A673 (cell line): Measurements from ENCODE around the gene CCDC57.

Source experiments
- CTCF ChIP-seq: fragments of 300-800, 200-600 bp; sonication (generic); conservative IDR thresholded peaks from 2 replicates; pipeline ENCODE4 v1.5.1; 2017; ENCODE audit warnings: low read depth, mild to moderate bottlenecking, antibody characterized with exemption, low read length, moderate library complexity, mixed read lengths
- EZH2 ChIP-seq: fragments of 200-600 bp; sonication (generic); IDR thresholded peaks from 2 replicates; pipeline ENCODE4 v1.6.1; 2017; ENCODE audit warnings: borderline replicate concordance, low read depth, mild to moderate bottlenecking, mixed read lengths, antibody characterized with exemption, low read length; ENCODE audit not compliant: poor library complexity, severe bottlenecking

DNA sequence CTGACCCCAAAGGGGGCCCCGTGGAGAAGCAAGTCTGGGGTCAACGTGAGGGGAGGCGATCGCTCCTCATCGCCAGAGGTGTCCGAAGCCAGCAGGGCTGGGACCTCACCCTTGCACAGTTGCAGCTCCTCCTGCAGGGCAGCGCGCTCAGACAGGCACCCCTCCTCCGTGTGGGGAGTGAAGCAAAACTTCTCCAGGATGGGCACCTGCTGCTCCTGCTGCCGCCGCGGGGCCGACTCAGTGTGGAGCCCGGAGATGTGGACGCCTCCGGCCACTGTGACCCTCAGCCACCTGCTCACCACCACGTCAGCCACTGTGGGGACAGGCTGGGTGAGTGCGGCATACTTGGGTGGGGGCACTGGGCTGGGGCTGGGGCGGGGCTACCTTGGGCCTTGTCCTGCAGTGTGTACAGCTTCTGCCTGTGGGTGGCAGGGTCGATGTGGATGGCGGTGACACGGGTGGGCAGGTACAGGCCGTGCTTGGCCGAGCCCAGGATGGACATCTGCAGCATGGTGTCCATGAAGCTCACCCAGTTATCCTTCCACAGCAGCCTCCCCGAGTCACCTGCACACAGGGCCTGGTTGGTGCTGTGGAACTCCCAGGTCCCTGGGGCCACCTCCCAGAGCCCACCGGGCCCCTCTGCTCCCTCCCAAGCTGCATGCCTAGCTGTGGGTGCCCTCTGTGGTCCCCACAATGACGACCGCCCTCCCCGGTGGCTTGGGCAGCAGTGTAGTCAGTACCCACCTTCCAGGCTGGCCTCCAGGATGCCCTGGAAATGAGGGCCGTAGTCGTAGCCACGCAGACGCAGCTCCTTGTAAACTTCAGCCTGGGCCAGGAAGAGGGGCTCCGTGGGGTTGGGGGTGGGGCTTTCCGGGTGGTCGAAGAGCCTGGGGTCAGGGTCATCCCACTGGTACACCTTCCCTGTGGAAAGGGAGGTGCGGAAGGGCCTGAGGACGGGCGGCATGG lies 125.4 kb downstream of the CCDC57 start:
- TF ChIP-seq CTCF: no peak
- no peak for TF ChIP-seq EZH2
